GM18909 (cell line): ENCODE results near the gene AIF1.

Experiments
- ATAC-seq: cut with Tn5 transposase; IDR thresholded peaks from one replicate; pipeline ENCODE4 v1.9.1; 2021; ENCODE audit warnings: mild to moderate bottlenecking; ENCODE audit not compliant: unreplicated experiment, poor library complexity

The AIF1 gene

GRCh38 chr6:31619805-31620585 lies 5.0 kb downstream of the AIF1 start:
- ATAC-seq: peak; percentile 82

- ATAC-seq: peak; percentile 43
Observed at GRCh38 chr6:31620586-31621319, 5.7 kb downstream of the AIF1 start, which contains the start of gene PRRC2A. Gene PRRC2A (plus strand): TSS chr6:31620715. CDS start chr6:31622790, 2,075 bp downstream.

- ATAC-seq: no peak
Observed at GRCh38 chr6:31621320-31621939, 6.4 kb downstream of the AIF1 start.

GRCh38 chr6:31621991-31622390 lies 7.0 kb downstream of the AIF1 start:
- ATAC-seq: no peak

- no peak for ATAC-seq
Observed at GRCh38 chr6:31622684-31623091, 7.7 kb downstream of the AIF1 start.

GRCh38 chr6:31624070-31624469 lies 9.0 kb downstream of the AIF1 start:
- no peak for ATAC-seq

- no peak for ATAC-seq
Observed at GRCh38 chr6:31626952-31627351, 11.9 kb downstream of the AIF1 start.

GRCh38 chr6:31627690-31628287 lies 12.8 kb downstream of the AIF1 start:
- no peak for ATAC-seq

GRCh38 chr6:31629014-31629413 lies 14.0 kb downstream of the AIF1 start:
- ATAC-seq: no peak

- no peak for ATAC-seq
Observed at GRCh38 chr6:31630177-31630934, 15.3 kb downstream of the AIF1 start.

- ATAC-seq: no peak
Observed at GRCh38 chr6:31631209-31631608, 16.2 kb downstream of the AIF1 start.

GRCh38 chr6:31631681-31632278 lies 16.7 kb downstream of the AIF1 start:
- no peak for ATAC-seq

- ATAC-seq: no peak
Observed at GRCh38 chr6:31632279-31632946, 17.4 kb downstream of the AIF1 start.

GRCh38 chr6:31633447-31633846 lies 18.4 kb downstream of the AIF1 start:
- no peak for ATAC-seq

GRCh38 chr6:31634131-31634530 lies 19.1 kb downstream of the AIF1 start:
- no peak for ATAC-seq

- no peak for ATAC-seq
Observed at GRCh38 chr6:31634969-31635575, 20.0 kb downstream of the AIF1 start.

GRCh38 chr6:31636698-31637596 lies 21.9 kb downstream of the AIF1 start:
- ATAC-seq: no peak

GRCh38 chr6:31639043-31639442 lies 24.0 kb downstream of the AIF1 start:
- ATAC-seq: no peak
